Endothelial cell of umbilical vein (primary cell): ENCODE measurements around the gene PDK2. TPM values are rescaled to one million over a fixed set of nuclear protein-coding genes. Genes with fewer than 3 reads are reported as not detected.

ENCODE experiments used
- BruUV-seq: library from RNA; stranded (reverse); fragments of 400-500 nt; replicated peaks from 2 replicates; lab custom pipeline; 2021; lab: Mats Ljungman, UMichigan
- CTCF ChIA-PET: fragments of 300-600, 350-600 bp; sonication (Branson Sonifier 250); formaldehyde crosslinking; loops from one replicate; lab custom pipeline; 2021; ENCODE audit warnings: antibody characterized with exemption, inconsistent platforms; lab: Charles Lee
- POLR2A ChIA-PET: fragments of 300-600, 350-600 bp; sonication (Branson Sonifier 250); formaldehyde crosslinking; loops from one replicate; lab custom pipeline; 2021; ENCODE audit warnings: antibody characterized with exemption, inconsistent platforms; lab: Charles Lee
- DNase-seq: peaks from one replicate; pipeline ENCODE4 v3.0.0-alpha.2; 2011; ENCODE audit warnings: low read depth, low spot score
- FAIRE-seq: peaks from 2 replicates; lab custom pipeline; 2011; peaks lifted over from hg19 to GRCh38; lab: Jason Lieb, UNC
- H2AFZ ChIP-seq: 2 replicates; pipeline ENCODE4 v1.6.0; 2012; ENCODE audit warnings: low read depth, low read length, control low read depth, inconsistent platforms
- H3K27ac ChIP-seq: 2 replicates; pipeline ENCODE4 v1.5.1; 2011; ENCODE audit warnings: low read depth, mild to moderate bottlenecking, control low read depth, low read length, moderate library complexity; ENCODE audit not compliant: insufficient read depth
- H3K27me3 ChIP-seq, 2 experiments: 2 replicates each; pipeline versions ENCODE4 v1.6.0 to v1.6.1; 2011; ENCODE audit warnings: low read length in 2 of 2, mixed read lengths in 1 of 2; ENCODE audit not compliant: control insufficient read depth in 2 of 2, insufficient read depth in 2 of 2
- H3K36me3 ChIP-seq, 2 experiments: 2 replicates in 1 of 2; 3 replicates in 1 of 2; pipeline ENCODE4 v1.5.1; 2011; ENCODE audit warnings: low read length in 2 of 2, mild to moderate bottlenecking in 1 of 2, moderate library complexity in 1 of 2; ENCODE audit not compliant: control insufficient read depth in 2 of 2, insufficient read depth in 2 of 2; ENCODE audit errors: extremely low read depth in 1 of 2
- H3K4me1 ChIP-seq: 3 replicates; pipeline ENCODE4 v1.5.1; 2011; ENCODE audit warnings: mild to moderate bottlenecking, low read length; ENCODE audit not compliant: control insufficient read depth, insufficient read depth; ENCODE audit errors: extremely low read depth
- H3K4me2 ChIP-seq: 2 replicates; pipeline ENCODE4 v1.6.1; 2011; ENCODE audit warnings: low read length, control low read depth, mixed read lengths; ENCODE audit not compliant: insufficient read depth
- H3K4me3 ChIP-seq, 3 experiments: fragments of 200-600 bp in 1 of 3; sonication (generic), shearing (Covaris generic) in 1 of 3; replicated peaks in 1 of 3; 2 replicates each; pipeline ENCODE4 v1.5.1; 2011 to 2016; ENCODE audit warnings: control low read depth in 3 of 3, low read length in 3 of 3, mild to moderate bottlenecking in 2 of 3, inconsistent platforms in 1 of 3, low read depth in 1 of 3, moderate library complexity in 1 of 3; ENCODE audit not compliant: insufficient read depth in 1 of 3
- H3K79me2 ChIP-seq: 2 replicates; pipeline ENCODE4 v1.6.0; 2012; ENCODE audit warnings: low read length, inconsistent platforms; ENCODE audit not compliant: control insufficient read depth, insufficient read depth
- H3K9ac ChIP-seq: replicated peaks from 2 replicates; pipeline ENCODE3; 2011; ENCODE audit warnings: low read length, control low read depth; ENCODE audit not compliant: insufficient read depth; ENCODE audit errors: extremely low read depth
- H3K9me1 ChIP-seq: replicated peaks from 3 replicates; pipeline ENCODE4 v1.6.0; 2011; ENCODE audit warnings: mild to moderate bottlenecking, low read length; ENCODE audit not compliant: control insufficient read depth, insufficient read depth; ENCODE audit errors: extremely low read depth
- H3K9me3 ChIP-seq: replicated peaks from 2 replicates; pipeline ENCODE4 v1.5.1; 2012; ENCODE audit warnings: low read length, inconsistent platforms; ENCODE audit not compliant: control insufficient read depth, insufficient read depth
- H4K20me1 ChIP-seq: replicated peaks from 2 replicates; pipeline ENCODE3; 2011; ENCODE audit warnings: mild to moderate bottlenecking, low read length; ENCODE audit not compliant: control insufficient read depth, insufficient read depth; ENCODE audit errors: extremely low read depth
- CTCF ChIP-seq, 2 donors: IDR thresholded peaks; 1 replicate in 1 of 2; 2 replicates in 1 of 2; pipeline ENCODE4 v1.5.1; 2011; ENCODE audit warnings: low read length in 2 of 2, mild to moderate bottlenecking in 2 of 2, moderate library complexity in 2 of 2, control low read depth in 1 of 2, inconsistent platforms in 1 of 2, low read depth in 1 of 2; ENCODE audit not compliant: insufficient read depth in 1 of 2; ENCODE audit errors: extremely low read depth in 1 of 2
- EZH2 ChIP-seq: IDR thresholded peaks from 2 replicates; pipeline ENCODE4 v1.6.1; 2012; ENCODE audit warnings: borderline replicate concordance, low read depth, mild to moderate bottlenecking, moderate library complexity, low read length, inconsistent platforms; ENCODE audit not compliant: severe bottlenecking
- FOS ChIP-seq: IDR thresholded peaks from 2 replicates; pipeline ENCODE4 v1.6.1; 2011; ENCODE audit warnings: mild to moderate bottlenecking, low read length, moderate library complexity, borderline replicate concordance; ENCODE audit not compliant: insufficient read depth
- GATA2 ChIP-seq: IDR thresholded peaks from 2 replicates; pipeline ENCODE4 v1.7.0; 2011; ENCODE audit warnings: low read depth, mild to moderate bottlenecking, moderate library complexity, mixed read lengths, low read length; ENCODE audit not compliant: insufficient read length, insufficient read depth
- JUN ChIP-seq: IDR thresholded peaks from 2 replicates; pipeline ENCODE4 v1.6.1; 2011; ENCODE audit warnings: borderline replicate concordance, low read depth; ENCODE audit not compliant: insufficient read length, insufficient read depth
- MAX ChIP-seq: IDR thresholded peaks from 2 replicates; pipeline ENCODE4 v1.6.1; 2011; ENCODE audit not compliant: insufficient read depth, insufficient read length
- MYC ChIP-seq: IDR thresholded peaks from one replicate; pipeline ENCODE4 v1.6.1; 2011; ENCODE audit warnings: mild to moderate bottlenecking, low read depth, low read length
- POLR2A ChIP-seq: IDR thresholded peaks from 2 replicates; pipeline ENCODE4 v1.6.1; 2012; ENCODE audit warnings: low read depth, mild to moderate bottlenecking, control low read depth, low read length
- POLR2AphosphoS5 ChIP-seq: IDR thresholded peaks from 2 replicates; pipeline ENCODE4 v1.6.1; 2012; ENCODE audit warnings: low read depth, mild to moderate bottlenecking, control low read depth, low read length, moderate library complexity; ENCODE audit not compliant: insufficient read depth
- dilution Hi-C: fragments of 300-500 bp; cut with MboI; formaldehyde crosslinking; loops from one replicate; pipeline ENCODE4 v1.15.0; 2019; ENCODE audit warnings: low sequenced_read_pairs; ENCODE audit not compliant: extremely low pct_ligation_motif_present
- intact Hi-C: fragments of 100-400 bp; cut with micrococcal nuclease; formaldehyde crosslinking; loops from one replicate; pipeline ENCODE4 v1.10.0; 2022
- polyA plus RNA-seq, 4 experiments: library from polyadenylated mRNA; depleted of rRNA in 3 of 4; stranded (reverse) in 3 of 4; unstranded in 1 of 4; fragments of >200 nt; gene quantifications; 2 replicates each; pipeline versions ENCODE4 v1.2.1 to v1.2.3, GENCODE V29; 2011 to 2012; ENCODE audit warnings: missing spikeins in 1 of 4
- total RNA-seq: library from RNA; stranded (reverse); gene quantifications from 2 replicates; pipeline ENCODE4 v1.2.3, GENCODE V29; 2021

Gene PDK2
- total and polyA plus RNA-seq, 2 donors (not counting 3 experiments of a cell fraction or from before 2014, with no cell fraction given) = 21.3 to 114 TPM

GRCh38 chr17:50150354-50151040 is 55.3 kb downstream of the PDK2 start, which contains the start of gene PPP1R9B:
Gene PPP1R9B (minus strand): TSS chr17:50150677. CDS start chr17:50150513, 164 bp downstream.
- peaks cover 52% of the 10 kb centered on the region for H3K79me2 ChIP-seq
- CTCF ChIA-PET = interaction anchor here (1.3 to 4.3 kb wide), 7 partner anchors 11 to 56 kb away, joined by 3 to 47 read pairs (median 15); partner anchors contain the start of genes PDK2 and SAMD14

More at GRCh38 chr17:50150354-50151040, 55.3 kb downstream of the PDK2 start, which contains the start of gene PPP1R9B:
- no peaks in the 10 kb centered on the region for H3K27me3 ChIP-seq
- peak within 1 kb of the TSS; percentile 54 for H3K4me2 ChIP-seq
- BruUV-seq = TSS peak; percentile 62
- no peak for FAIRE-seq
- H3K4me1 ChIP-seq = peaks cover 32% of the 10 kb centered on the region
- no peaks in the 10 kb centered on the region for H4K20me1 ChIP-seq
- H3K9me1 ChIP-seq = no peaks in the 10 kb centered on the region
- H3K36me3 ChIP-seq = no peaks in the 10 kb centered on the region
- no peak within 1 kb of the TSS for H2AFZ ChIP-seq
- TF ChIP-seq EZH2 (no peak), POLR2AphosphoS5 (no peak), MYC (no peak), GATA2 (no peak), MAX (no peak), POLR2A (no peak), FOS (no peak), JUN (no peak), CTCF (IDR thresholded peaks at IDR 0.05; ENCODE audit: extremely low read depth in 1 of 2, insufficient read depth in 1 of 2, low read depth in 1 of 2, low read length in 2 of 2) (no peak)
- DNase-seq = no peak
- POLR2A ChIA-PET = no interaction called here
- H3K9me3 ChIP-seq = no peaks in the 10 kb centered on the region
- intact Hi-C loops = no loop called here
- H3K27ac ChIP-seq = peak within 1 kb of the TSS; percentile 54
- peak within 1 kb of the TSS; percentile 53 to 85 (median 82) for H3K4me3 ChIP-seq
- peak within 1 kb of the TSS; percentile 76 for H3K9ac ChIP-seq
- dilution Hi-C loops = no loop called here
